ENCODE data around the gene BMERB1.
"Not testable (repeated sequence)": the region's sequence is repeated elsewhere in the genome, so short reads cannot be mapped to it uniquely, and the experiment has no call there.

BMERB1 gene

DNA sequence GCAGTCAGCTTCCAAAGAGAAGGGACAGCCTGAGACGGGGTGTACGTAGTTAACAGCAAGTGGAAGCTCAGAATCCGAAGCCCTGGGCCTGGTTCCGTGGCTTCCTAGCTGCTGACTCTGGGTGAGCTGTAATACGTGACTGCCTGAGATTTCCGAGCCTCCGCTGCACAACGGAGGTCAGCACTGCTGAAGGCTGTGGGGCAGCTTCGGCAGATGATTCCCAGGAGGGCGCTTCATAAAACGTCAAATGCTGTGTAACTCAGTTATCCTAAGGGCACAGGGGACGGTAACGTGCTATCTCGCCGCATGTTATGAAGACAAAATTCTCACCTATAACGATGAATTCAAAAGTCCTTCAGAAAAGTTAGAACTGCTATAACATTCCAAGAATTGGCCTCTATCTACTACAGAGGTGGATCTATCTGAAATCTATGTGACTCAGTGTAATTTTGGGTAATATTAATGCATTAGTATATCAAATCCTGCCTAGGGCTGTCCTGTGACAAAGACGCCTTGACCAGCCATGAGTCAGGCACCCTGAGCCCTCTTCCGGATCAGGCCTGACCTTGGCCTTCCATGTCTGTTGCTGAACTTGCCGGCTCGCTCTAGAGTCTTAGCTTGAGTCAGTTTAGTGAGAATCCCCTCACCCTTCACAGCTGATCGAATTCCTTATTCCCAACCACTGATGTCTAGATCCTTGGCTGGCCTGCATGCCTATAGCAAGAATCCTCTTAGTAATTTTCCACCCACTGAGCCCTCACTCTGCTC lies 165.1 kb downstream of the BMERB1 start:
- 94 to 95% methylated on average over 21 of the region's 21 CpGs for WGBS, 2 experiments
- Histone ChIP-seq H3K9me3 (ENCODE audit: control insufficient read depth, low read length) (no peaks in the 10 kb centered on the region), H3K27me3 (ENCODE audit: control insufficient read depth, insufficient read depth, low read length, poor library complexity, severe bottlenecking) (no peaks in the 10 kb centered on the region), H3K36me3 (ENCODE audit: control insufficient read depth, insufficient read depth, low read length) (peaks cover 60% of the 10 kb centered on the region), H3K4me3 (ENCODE audit: insufficient read depth, low read depth, low read length) (no peak overlapping the region), H3K4me1 (ENCODE audit: control insufficient read depth, insufficient read depth, low read length) (no peaks in the 10 kb centered on the region), H3K27ac (ENCODE audit: insufficient read depth, low read depth, low read length, poor library complexity, severe bottlenecking) (no peak overlapping the region)

DNA sequence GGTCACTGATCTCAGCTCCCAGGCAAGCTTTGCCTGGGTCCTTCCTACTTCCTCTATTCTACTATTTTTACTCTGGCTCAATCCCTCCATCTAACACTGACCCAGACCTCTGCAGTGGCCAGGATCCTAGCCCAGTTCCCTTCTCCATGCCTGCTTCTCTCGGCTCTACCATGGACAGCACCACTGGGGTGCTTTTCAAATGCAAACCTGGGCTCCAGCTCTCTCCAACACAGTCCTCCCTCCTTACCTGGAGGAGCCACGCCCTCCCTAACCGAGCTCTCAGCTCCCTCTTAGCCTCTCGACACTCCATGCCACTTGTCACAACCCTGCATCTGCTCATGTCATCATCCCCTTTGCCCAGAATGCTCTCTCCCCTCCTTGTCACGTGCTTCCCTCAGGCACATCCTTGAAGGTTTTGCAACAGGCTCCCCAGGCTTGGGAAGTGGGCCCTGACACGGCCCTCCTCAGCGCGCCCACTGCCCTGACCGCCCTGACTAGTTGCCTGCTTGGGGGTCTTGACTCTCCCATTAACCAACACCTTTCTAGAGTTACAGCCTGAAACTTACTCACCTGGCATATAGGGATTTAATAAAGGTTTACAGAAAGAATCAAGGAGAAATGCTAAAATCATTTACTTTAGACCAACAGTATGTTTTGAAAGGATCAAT lies 167.0 kb downstream of the BMERB1 start:
- Histone ChIP-seq H3K36me3 (ENCODE audit: control insufficient read depth, insufficient read depth, low read length) (peaks cover 54% of the 10 kb centered on the region), H3K4me3 (ENCODE audit: insufficient read depth, low read depth, low read length) (no peak overlapping the region), H3K4me1 (ENCODE audit: control insufficient read depth, insufficient read depth, low read length) (no peaks in the 10 kb centered on the region), H3K27ac (ENCODE audit: insufficient read depth, low read depth, low read length, poor library complexity, severe bottlenecking) (no peak overlapping the region), H3K9me3 (ENCODE audit: control insufficient read depth, low read length) (no peaks in the 10 kb centered on the region), H3K27me3 (ENCODE audit: control insufficient read depth, insufficient read depth, low read length, poor library complexity, severe bottlenecking) (no peaks in the 10 kb centered on the region)
- 79 to 81% methylated on average over 9 of the region's 9 CpGs for WGBS, 2 experiments

DNA sequence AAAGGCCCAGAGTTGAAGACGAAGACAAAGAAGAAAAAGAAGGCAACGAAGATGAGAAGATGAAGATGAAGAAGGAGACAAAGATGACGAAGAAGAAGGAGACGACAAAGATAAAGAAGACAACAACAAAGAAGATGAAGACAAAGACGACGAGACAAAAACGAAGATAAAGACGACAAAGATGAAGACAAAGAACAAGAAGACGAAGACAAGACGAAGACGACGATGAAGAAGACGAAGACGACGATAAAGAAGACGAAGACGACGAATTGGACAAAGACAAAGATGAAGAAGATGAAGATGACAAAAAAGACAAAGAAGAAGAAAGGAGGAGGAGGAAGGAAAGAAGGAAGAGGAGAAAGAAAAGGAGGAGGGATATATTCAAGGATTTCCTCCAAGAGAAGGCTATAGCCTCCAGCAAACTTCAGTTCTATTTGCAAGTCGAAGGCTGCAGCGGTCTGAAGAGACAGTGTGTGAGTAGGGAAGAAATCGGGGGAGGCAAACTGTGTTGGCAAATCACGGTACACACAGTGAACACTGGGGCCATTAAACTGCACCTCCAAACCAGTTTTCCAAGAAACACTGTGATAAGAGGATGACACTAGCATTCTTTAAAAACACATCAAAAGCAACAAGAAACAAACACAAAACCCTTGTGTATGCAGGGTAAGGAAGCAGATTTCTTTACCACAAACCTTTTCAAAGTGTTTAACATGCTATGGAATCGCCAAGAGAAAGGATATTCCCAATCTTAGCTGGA lies 168.1 kb downstream of the BMERB1 start:
- Histone ChIP-seq H3K36me3 (ENCODE audit: control insufficient read depth, insufficient read depth, low read length) (peaks cover 58% of the 10 kb centered on the region), H3K4me3 (ENCODE audit: insufficient read depth, low read depth, low read length) (no peak overlapping the region), H3K27ac (ENCODE audit: insufficient read depth, low read depth, low read length, poor library complexity, severe bottlenecking) (no peak overlapping the region), H3K27me3 (ENCODE audit: control insufficient read depth, insufficient read depth, low read length, poor library complexity, severe bottlenecking) (no peaks in the 10 kb centered on the region), H3K4me1 (ENCODE audit: control insufficient read depth, insufficient read depth, low read length) (no peaks in the 10 kb centered on the region), H3K9me3 (ENCODE audit: control insufficient read depth, low read length) (no peaks in the 10 kb centered on the region)
- 93 to 94% methylated on average over 23 of the region's 23 CpGs for WGBS, 2 experiments

DNA sequence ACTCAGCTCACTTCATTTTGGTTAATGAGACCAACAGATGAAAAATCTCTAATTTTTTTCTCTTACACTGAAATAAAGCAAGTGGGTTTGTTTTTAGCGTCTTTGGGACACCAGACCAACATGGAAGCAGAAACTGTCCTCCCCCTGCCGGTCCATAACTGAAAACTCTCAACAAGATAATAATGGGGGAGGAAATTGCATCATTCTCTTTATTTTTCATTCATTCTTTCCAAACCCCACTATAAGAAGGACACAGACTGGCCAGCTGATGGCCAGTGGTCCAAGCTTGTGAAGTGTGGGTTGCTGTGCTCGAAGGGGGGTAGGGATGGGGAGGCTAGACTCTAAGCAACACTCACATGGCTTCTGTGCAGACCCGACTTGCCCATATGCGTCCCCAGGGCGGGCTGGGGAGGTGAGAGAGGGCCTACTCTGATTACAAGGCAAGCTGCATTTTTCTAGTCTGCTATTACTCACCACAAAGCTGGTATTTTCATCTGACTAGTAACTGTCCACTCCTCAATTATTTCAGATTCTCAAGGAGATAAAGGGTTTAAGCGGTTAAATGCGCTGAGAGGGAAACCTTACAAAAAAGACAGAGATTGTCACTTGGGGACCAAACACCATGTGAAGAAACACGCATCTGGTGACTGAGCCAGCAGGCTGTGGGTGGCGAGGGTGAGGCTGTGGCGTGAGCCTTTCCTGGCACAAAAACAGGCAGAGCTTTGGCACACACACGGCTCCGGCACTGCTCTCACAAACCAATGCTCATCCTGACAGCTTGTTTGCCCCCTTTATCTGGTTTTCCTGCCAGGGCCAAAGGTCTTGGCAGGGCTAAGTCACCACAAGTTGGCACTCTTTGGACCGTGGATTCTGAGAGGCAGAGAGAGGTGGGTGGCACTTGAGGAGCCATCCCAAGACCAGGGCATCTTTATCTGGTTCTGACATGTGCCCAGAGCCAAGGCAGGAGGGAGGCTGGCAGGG lies 170.4 kb downstream of the BMERB1 start:
- Histone ChIP-seq H3K9me3 (ENCODE audit: control insufficient read depth, low read length) (no peaks in the 10 kb centered on the region), H3K4me3 (ENCODE audit: insufficient read depth, low read depth, low read length) (no peak overlapping the region), H3K36me3 (ENCODE audit: control insufficient read depth, insufficient read depth, low read length) (peaks cover 51% of the 10 kb centered on the region), H3K4me1 (ENCODE audit: control insufficient read depth, insufficient read depth, low read length) (no peaks in the 10 kb centered on the region), H3K27me3 (ENCODE audit: control insufficient read depth, insufficient read depth, low read length, poor library complexity, severe bottlenecking) (no peaks in the 10 kb centered on the region), H3K27ac (ENCODE audit: insufficient read depth, low read depth, low read length, poor library complexity, severe bottlenecking) (no peak overlapping the region)
- 95 to 96% methylated on average over 13 to 14 of the region's 14 CpGs for WGBS, 2 experiments

DNA sequence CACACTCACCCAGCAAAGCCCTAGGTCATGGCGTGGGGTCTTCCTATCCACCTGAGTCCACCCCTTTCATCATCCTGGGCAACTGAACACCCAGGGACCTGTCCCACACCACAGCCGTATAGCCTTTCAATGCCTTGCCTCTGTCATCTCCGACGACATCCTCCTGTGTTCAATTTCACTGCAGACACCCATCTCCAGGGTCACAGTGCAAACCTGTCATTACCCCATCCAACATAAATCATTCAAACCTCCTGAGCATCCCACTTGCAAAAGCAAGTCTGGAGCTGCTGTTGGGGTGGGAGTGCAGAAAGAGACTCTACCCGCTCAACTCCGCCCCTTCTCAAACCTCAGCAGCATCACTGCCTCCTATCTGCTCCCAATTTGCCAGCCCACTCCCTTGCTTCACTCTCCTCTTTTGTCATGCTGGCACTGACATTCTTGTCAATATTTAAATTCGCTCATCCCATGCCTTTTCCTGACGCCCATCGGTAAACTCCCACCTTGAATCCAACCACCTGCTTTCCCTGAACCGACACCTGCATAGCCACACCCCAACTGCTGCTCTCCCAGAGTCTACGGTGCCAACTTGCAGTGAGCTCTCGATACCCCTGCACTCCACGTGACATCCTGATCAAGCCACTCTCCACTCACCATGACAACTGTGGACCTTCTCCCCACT lies 171.6 kb downstream of the BMERB1 start:
- H3K27ac ChIP-seq (ENCODE audit: insufficient read depth, low read depth, low read length, poor library complexity, severe bottlenecking) = no peak overlapping the region
- WGBS, 2 experiments = 93 to 94% methylated on average over 13 of the region's 13 CpGs
- peaks cover 55% of the 10 kb centered on the region for H3K36me3 ChIP-seq (ENCODE audit: control insufficient read depth, insufficient read depth, low read length)
- no peak overlapping the region for H3K4me3 ChIP-seq (ENCODE audit: insufficient read depth, low read depth, low read length)
- no peaks in the 10 kb centered on the region for H3K27me3 ChIP-seq (ENCODE audit: control insufficient read depth, insufficient read depth, low read length, poor library complexity, severe bottlenecking)
- no peaks in the 10 kb centered on the region for H3K9me3 ChIP-seq (ENCODE audit: control insufficient read depth, low read length)
- H3K4me1 ChIP-seq (ENCODE audit: control insufficient read depth, insufficient read depth, low read length) = no peaks in the 10 kb centered on the region

DNA sequence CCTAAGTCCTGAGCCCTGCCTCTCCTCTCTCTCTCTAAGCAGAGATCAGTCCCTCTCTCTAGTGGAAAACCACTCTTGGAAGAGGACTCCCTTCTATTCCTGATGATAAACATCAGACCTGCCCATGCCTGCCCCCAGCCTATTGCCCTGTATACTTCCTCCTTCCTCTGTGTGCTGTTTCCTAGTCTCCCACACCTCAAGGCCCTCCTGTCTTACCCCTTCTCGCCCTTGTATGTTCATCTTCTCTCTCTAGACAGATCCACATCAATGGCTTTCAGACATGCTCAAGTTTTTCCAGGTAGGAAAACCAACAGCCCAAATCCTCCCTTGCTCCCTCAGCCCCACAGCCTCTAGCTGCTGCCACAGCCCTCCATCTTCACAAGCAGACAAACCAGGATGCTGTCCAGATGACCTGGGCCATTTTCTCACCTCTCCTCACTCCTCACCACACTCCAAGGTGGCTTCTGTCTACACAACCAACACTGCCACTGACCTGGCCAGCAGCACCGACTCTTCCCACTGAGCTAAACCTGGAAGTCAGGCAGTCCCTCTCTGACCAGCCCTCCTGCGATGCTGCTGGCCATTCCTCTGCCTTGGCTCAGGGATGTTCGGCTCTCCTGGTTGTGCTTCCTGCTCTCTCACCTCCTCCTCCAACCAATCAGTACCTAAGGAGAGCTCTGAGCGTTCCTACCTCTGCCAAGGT lies 172.3 kb downstream of the BMERB1 start:
- Histone ChIP-seq H3K4me1 (ENCODE audit: control insufficient read depth, insufficient read depth, low read length) (no peaks in the 10 kb centered on the region), H3K4me3 (ENCODE audit: insufficient read depth, low read depth, low read length) (no peak overlapping the region), H3K27me3 (ENCODE audit: control insufficient read depth, insufficient read depth, low read length, poor library complexity, severe bottlenecking) (no peaks in the 10 kb centered on the region), H3K36me3 (ENCODE audit: control insufficient read depth, insufficient read depth, low read length) (peaks cover 52% of the 10 kb centered on the region), H3K27ac (ENCODE audit: insufficient read depth, low read depth, low read length, poor library complexity, severe bottlenecking) (no peak overlapping the region), H3K9me3 (ENCODE audit: control insufficient read depth, low read length) (no peaks in the 10 kb centered on the region)
- 93% methylated on average over 5 of the region's 5 CpGs for WGBS, 2 experiments

DNA sequence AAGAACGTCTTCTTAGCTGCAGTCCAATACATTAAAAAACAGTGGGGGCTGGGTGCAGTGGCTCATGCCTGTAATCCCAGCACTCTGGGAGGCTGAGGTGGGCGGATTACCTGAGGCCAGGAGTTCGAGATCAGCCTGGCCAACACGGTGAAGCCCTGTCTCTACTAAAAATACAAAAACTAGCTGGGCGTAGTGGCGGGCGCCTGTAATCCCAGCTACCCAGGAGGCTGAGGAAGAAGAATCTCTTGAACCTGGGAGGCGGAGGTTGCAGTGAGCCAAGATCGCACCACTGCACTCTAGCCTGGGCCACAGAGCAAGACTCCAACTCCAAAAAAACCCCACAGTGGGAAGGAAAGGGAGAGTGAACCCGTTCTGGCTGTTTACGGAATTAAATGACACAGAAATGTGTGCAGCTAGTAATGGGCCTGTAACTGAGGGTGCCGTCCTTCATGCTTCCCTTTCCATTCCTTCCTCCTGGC lies 172.9 kb downstream of the BMERB1 start:
- H3K4me1 ChIP-seq (ENCODE audit: control insufficient read depth, insufficient read depth, low read length); H3K27ac ChIP-seq (ENCODE audit: insufficient read depth, low read depth, low read length, poor library complexity, severe bottlenecking); H3K4me3 ChIP-seq (ENCODE audit: insufficient read depth, low read depth, low read length); H3K27me3 ChIP-seq (ENCODE audit: control insufficient read depth, insufficient read depth, low read length, poor library complexity, severe bottlenecking); H3K9me3 ChIP-seq (ENCODE audit: control insufficient read depth, low read length): not testable (repeated sequence)
- 91 to 95% methylated on average over 12 of the region's 12 CpGs for WGBS, 2 experiments
- peaks cover 53% of the 10 kb centered on the region for H3K36me3 ChIP-seq (ENCODE audit: control insufficient read depth, insufficient read depth, low read length)

DNA sequence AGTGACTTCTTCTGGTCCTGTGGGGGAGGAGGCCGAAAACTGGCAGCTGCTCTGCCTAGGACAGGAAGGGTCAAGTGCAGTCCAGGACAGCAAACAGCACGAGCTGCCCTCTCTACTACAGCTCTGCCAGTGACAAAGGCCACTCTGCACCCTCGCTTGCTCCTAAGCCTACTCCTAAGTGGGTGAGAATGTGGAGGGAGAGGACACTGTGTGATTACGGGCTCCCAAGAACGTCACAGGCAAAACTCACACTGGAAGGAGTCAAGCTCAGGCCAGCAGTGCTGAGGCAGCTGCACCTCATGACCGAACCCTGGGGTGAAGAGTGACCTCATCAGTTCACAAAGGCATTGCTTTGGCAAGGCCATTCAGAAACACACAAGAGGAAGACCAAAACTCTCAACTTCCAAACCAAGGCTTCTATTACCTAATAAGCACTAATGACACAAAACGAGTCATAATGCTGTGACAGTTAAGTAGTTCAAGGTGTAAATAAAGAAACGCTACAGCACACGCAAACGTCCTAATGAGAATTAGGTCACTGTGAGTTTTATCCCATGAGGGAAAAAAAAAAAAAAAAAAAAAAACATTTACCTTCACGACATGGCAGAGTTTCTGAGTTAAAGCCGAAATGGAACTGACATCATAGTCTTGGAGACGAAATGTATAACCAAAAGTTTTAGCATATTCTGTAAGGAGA lies 173.5 kb downstream of the BMERB1 start:
- Histone ChIP-seq H3K4me1 (ENCODE audit: control insufficient read depth, insufficient read depth, low read length) (no peaks in the 10 kb centered on the region), H3K27me3 (ENCODE audit: control insufficient read depth, insufficient read depth, low read length, poor library complexity, severe bottlenecking) (no peaks in the 10 kb centered on the region), H3K27ac (ENCODE audit: insufficient read depth, low read depth, low read length, poor library complexity, severe bottlenecking) (no peak overlapping the region), H3K4me3 (ENCODE audit: insufficient read depth, low read depth, low read length) (no peak overlapping the region), H3K36me3 (ENCODE audit: control insufficient read depth, insufficient read depth, low read length) (peaks cover 53% of the 10 kb centered on the region), H3K9me3 (ENCODE audit: control insufficient read depth, low read length) (no peaks in the 10 kb centered on the region)
- 93% methylated on average over 13 of the region's 13 CpGs for WGBS, 2 experiments
